ENCODE measurements around the gene PPP1R12B. TPM values are rescaled to one million over a fixed set of nuclear protein-coding genes. Genes with fewer than 3 reads are reported as not detected.

PPP1R12B gene
- total RNA-seq, 2 donors from 2014 or later = 420 to 821 TPM

- Histone ChIP-seq H3K9me3 (no peaks in the 10 kb centered on the region), H3K4me3 (no peak overlapping the region), H3K27me3 (no peaks in the 10 kb centered on the region), H3K36me3 (peaks cover 38% of the 10 kb centered on the region), H3K27ac (peak overlapping the region in 1 of 2 donors; percentile 53), H3K4me1 (peaks cover 0 to 86% of the 10 kb centered on the region in 2 donors)
- TF ChIP-seq CTCF (IDR thresholded peaks at IDR 0.05) = no peak
- DNase-seq (ENCODE audit: low spot score) = no peak
Measured at GRCh38 chr1:202561726-202562443, 213.4 kb downstream of the PPP1R12B start.

GRCh38 chr1:202562444-202563060, 214.1 kb downstream of the PPP1R12B start:
- H3K4me1 ChIP-seq = peaks cover 0 to 86% of the 10 kb centered on the region in 2 donors
- no peak overlapping the region for H3K4me3 ChIP-seq

GRCh38 chr1:202563818-202564217, 215.3 kb downstream of the PPP1R12B start:
- peaks cover 0 to 86% of the 10 kb centered on the region in 2 donors for H3K4me1 ChIP-seq
- no peak for TF ChIP-seq CTCF (IDR thresholded peaks at IDR 0.05)
- H3K36me3 ChIP-seq = peaks cover 55% of the 10 kb centered on the region
- H3K27ac ChIP-seq = peak overlapping the region in 1 of 2 donors; percentile 75
- H3K4me3 ChIP-seq = no peak overlapping the region
- H3K27me3 ChIP-seq = no peaks in the 10 kb centered on the region
- DNase-seq (ENCODE audit: low spot score) = no peak
- no peaks in the 10 kb centered on the region for H3K9me3 ChIP-seq

More at GRCh38 chr1:202562444-202563060, 214.1 kb downstream of the PPP1R12B start:
- Histone ChIP-seq H3K36me3 (peaks cover 43% of the 10 kb centered on the region), H3K9me3 (no peaks in the 10 kb centered on the region), H3K27ac (peak overlapping the region in 1 of 2 donors; percentile 53), H3K27me3 (no peaks in the 10 kb centered on the region)
- DNase-seq (ENCODE audit: low spot score) = no peak
- TF ChIP-seq CTCF (IDR thresholded peaks at IDR 0.05) = no peak

- no peak for DNase-seq (ENCODE audit: low spot score)
- Histone ChIP-seq H3K4me3 (no peak overlapping the region), H3K27me3 (no peaks in the 10 kb centered on the region), H3K27ac (peak overlapping the region; percentile 1 to 75), H3K4me1 (peaks cover 0 to 93% of the 10 kb centered on the region in 2 donors), H3K9me3 (no peaks in the 10 kb centered on the region), H3K36me3 (peaks cover 68% of the 10 kb centered on the region)
- no peak for TF ChIP-seq CTCF (IDR thresholded peaks at IDR 0.05)
Measured at GRCh38 chr1:202564958-202565495, 216.5 kb downstream of the PPP1R12B start.

- H3K27ac ChIP-seq = peak overlapping the region; percentile 18 to 75
- no peaks in the 10 kb centered on the region for H3K9me3 ChIP-seq
- no peak overlapping the region for H3K4me3 ChIP-seq
- no peak for TF ChIP-seq CTCF (IDR thresholded peaks at IDR 0.05)
- H3K27me3 ChIP-seq = no peaks in the 10 kb centered on the region
- H3K4me1 ChIP-seq = peaks cover 0 to 83% of the 10 kb centered on the region in 2 donors
- H3K36me3 ChIP-seq = peaks cover 78% of the 10 kb centered on the region
- DNase-seq (ENCODE audit: low spot score) = no peak
Measured at GRCh38 chr1:202565890-202566602, 217.5 kb downstream of the PPP1R12B start.

Data from right atrium auricular region (tissue), 2 donors.